DMS79 (cell line): ENCODE results near the gene IKZF3.
A peak's percentile ranks its signal among the peaks of the same experiment; 100 is the strongest.
"Not testable (repeated sequence)": the region's sequence is repeated elsewhere in the genome, so short reads cannot be mapped to it uniquely, and the experiment has no call there.

Source experiments
- DNase-seq: peaks from one replicate; lab custom pipeline; 2025; lab: John Stamatoyannopoulos, UW

Gene IKZF3

DNA sequence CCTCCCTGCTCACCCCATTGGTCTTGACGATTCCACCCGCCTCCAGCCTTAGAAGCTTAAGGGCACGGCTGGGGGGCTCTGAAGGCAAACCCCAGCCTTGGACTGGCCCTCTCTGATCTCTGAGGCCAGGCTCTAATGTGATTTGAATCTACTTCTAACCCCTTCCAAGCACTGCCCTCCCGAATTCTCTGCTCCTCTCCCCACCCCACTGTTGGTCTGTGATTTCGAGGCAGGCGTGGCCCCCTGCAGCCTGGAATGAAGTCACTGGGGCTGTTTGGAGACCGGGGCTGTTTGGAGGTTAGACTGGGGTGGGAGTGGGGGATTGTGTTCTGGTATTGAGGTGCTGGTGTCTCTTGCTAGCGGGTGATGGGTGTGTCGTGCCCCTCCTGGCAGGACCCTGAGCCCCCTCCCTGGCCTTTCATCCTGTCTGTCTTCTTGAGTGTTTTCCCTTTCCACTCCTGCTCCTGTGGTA, 124.2 kb downstream of the IKZF3 start:
- DNase-seq: no peak

DNA sequence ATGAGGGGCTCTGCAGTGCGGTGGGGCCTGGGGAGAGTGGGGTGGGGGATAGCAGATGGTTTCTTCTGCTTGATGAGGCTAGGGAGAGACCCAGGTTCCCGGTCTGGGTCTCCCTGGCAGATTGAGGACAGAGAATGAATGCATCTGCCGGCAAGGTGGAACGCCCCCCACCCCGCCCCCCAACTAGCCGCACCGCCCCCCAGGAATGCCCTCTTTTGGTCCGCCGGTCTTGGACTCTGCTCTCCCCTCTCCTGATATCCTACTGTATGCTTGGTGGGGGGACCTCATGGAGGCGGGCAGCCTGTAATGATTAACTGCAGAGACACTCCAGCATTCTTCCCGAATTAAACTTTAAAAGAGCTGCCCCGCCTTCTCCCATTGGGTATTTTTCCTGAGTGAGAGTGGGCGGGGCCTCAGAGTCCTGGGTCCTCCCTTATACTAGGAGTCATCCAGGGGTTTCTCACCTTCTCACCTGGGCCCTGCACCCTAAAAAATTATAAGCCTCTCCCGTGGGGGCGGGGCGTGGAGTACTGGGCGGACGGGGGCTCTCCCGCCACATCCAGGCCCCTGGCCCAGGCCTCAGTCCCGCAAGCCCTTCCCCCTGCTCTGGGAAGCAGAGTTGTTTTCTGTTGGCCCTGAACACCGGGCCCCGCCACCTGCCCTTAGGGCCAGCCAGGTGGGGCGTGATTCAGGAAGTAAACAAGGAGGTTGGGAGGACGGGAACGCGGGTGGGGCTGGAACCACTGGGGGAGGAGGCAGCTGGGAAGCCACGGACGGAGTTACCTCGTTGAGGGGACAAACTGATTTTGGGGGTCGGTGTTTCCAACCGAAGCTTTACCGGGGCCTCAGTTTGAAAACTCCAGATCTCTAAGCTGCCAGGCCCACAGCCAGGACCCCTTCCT, 124.9 kb downstream of the IKZF3 start:
- peak; percentile 37 for DNase-seq

DNA sequence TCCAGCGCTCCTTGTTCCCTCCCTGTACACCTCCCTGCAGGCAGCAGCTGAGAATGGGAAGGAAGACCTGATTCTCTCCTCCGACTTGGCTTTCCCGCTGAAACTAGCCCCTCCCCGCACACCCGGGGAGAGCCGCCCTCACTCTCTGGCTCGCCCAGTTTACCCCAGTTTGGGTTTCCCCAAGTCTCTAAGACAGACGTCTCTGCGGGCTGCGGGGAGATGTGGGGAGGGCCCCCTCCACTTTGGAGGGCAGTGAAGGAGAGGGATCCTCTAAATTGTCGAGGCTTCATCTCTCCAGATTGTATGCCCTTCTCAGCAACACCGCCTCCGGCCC, 125.6 kb downstream of the IKZF3 start:
- peak; percentile 49 for DNase-seq

- DNase-seq: peak; percentile 80
Observed at GRCh38 chr17:39737760-39738567, 126.1 kb downstream of the IKZF3 start, which contains the start of gene GRB7. GRB7 (plus strand) TSS chr17:39737938; CDS start chr17:39742302, 4,364 bp downstream.

GRCh38 chr17:39737206-39737759, 126.8 kb downstream of the IKZF3 start:
- no peak for DNase-seq

DNA sequence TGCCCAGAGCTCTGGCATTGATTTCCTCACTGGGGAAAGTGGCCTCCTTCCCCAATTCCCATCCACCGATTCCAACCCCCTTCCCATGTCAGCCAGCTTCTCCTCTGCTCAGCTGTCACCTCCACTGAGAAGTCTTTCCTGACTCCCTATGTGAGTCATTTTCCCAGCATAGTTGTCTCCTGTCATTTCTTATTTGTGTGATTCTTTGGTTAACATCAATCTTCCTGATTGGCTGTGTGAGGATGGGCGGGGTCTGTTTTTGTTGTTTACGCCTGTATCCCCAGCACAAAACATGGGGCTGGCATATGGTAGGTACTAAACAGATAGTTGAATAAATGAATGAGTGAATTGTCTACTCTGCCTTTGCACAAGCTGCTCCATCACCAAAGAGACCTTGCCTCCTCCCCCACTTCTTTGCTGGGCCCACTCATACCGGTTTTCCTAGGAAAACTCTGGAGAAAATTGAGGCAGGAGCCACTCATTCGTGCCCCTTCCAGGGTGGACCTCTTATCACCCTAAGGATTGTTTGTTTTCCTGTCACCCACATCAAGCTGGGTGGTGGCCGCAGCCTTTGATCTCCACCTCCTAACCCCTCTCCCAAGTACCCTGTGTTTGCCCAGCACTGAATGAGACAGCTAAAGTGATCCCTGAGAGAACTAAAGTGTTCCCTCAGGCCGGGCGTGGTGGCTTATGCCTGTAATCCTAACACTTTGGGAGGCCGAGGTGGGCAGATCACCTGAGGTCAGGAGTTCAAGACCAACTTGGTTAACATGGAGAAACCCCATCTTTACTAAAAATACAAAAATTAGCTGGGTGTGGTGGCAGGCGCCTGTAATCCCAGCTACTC, 127.6 kb downstream of the IKZF3 start:
- DNase-seq: no peak

DNA sequence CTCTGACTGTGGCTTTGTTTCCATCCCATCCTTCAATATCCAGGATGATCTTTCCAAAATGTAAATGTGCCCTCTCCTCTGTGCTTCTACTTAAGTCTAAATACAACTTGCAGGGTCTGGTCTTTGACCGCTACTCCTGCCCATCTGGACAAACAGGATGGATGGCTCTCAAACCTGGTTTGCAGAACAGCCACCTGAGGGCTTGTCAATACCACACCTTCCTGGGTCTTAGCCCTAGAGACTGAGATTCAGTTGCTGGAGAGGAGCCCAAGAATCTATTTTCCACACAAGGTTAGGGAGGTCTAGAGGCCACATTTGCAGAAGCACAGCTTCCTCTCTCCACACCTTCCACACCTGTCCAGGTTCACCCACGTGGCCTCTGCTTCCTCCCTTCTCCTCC, 128.2 kb downstream of the IKZF3 start:
- DNase-seq: no peak

- no peak for DNase-seq
Observed at GRCh38 chr17:39732586-39732985, 131.5 kb downstream of the IKZF3 start.

DNA sequence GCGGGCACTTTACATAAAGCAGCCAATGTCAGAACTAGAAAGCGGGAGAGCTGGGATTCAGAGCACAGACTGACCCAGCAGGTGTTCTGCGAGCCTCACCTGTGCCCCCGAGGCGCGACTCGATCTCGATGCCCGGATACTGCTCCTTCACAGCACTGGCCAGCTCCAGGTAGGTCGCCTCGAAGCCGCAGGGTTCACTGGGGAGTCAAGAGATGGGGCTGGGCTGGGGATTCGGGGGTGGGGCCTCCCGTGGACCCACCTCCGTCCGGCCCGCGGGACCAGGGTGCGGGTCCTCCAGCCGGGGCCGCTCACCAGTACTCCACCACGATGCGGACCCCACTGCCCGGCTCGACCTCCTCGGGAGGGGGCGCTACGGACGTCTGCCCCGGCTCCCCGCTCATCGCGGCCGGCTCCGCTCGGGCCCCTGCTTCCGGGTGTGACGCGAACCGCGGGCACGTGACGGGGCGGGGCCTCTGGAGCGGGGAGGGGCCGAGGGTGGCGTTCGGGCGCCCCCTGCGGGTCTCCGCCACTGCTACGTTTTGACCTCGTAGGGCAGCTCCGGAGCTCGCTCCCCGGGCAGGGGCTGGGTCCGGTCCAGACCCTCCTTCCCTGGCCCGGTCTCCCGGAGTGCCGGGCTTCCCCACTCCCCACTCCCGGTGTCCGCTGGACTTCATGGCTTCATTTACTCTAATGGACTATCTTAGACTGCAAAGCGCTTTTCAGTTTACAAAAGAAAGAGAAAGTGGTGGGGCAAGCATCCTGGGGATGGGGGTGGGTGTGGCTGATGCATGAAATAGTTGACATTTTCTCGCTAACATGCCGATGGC, 133.8 kb downstream of the IKZF3 start, which contains the start of gene MIEN1:
Gene MIEN1 (minus strand): TSS at position 438 of the 827 bp plus-strand sequence. CDS start 37 bp downstream, at position 401.
- peak; percentile 53 for DNase-seq

DNA sequence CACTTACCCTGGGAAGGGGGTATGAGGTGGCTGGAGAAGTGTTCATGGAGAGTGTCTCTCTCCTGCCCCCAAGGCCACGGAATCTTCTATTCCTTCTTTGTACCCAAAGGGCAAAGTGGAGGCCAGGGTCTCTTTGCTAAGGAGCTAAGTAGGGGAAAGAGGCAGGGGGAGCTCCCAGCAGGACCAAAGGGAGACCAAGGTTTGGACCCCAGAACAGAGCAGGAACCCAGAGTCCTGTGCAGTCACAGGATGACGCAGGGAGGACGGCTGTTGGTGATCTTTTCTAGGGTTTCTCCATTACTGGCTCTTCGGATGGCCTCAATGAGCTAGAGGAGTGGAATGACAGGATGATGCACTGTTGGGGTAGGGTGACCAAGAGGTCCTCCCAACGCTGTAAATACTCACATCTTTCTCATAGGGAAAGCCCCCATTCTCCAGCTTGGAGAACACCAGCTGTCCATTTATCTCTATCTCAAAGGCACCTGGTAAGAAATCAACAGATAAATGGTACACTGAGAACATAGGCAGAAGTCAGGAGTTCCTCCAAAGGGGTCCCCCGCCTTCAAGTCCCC, 134.7 kb downstream of the IKZF3 start:
- DNase-seq: no peak

GRCh38 chr17:39727556-39727955, 136.6 kb downstream of the IKZF3 start:
- DNase-seq: no peak

GRCh38 chr17:39726617-39727016, 137.5 kb downstream of the IKZF3 start:
- DNase-seq: no peak

GRCh38 chr17:39725923-39726322, 138.2 kb downstream of the IKZF3 start:
- not testable (repeated sequence) for DNase-seq

DNA sequence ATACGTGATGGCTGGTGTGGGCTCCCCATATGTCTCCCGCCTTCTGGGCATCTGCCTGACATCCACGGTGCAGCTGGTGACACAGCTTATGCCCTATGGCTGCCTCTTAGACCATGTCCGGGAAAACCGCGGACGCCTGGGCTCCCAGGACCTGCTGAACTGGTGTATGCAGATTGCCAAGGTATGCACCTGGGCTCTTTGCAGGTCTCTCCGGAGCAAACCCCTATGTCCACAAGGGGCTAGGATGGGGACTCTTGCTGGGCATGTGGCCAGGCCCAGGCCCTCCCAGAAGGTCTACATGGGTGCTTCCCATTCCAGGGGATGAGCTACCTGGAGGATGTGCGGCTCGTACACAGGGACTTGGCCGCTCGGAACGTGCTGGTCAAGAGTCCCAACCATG, 139.4 kb downstream of the IKZF3 start:
- no peak for DNase-seq

GRCh38 chr17:39722965-39723848, 140.9 kb downstream of the IKZF3 start:
- no peak for DNase-seq

- DNase-seq: no peak
Observed at GRCh38 chr17:39722104-39722503, 142.0 kb downstream of the IKZF3 start.

DNA sequence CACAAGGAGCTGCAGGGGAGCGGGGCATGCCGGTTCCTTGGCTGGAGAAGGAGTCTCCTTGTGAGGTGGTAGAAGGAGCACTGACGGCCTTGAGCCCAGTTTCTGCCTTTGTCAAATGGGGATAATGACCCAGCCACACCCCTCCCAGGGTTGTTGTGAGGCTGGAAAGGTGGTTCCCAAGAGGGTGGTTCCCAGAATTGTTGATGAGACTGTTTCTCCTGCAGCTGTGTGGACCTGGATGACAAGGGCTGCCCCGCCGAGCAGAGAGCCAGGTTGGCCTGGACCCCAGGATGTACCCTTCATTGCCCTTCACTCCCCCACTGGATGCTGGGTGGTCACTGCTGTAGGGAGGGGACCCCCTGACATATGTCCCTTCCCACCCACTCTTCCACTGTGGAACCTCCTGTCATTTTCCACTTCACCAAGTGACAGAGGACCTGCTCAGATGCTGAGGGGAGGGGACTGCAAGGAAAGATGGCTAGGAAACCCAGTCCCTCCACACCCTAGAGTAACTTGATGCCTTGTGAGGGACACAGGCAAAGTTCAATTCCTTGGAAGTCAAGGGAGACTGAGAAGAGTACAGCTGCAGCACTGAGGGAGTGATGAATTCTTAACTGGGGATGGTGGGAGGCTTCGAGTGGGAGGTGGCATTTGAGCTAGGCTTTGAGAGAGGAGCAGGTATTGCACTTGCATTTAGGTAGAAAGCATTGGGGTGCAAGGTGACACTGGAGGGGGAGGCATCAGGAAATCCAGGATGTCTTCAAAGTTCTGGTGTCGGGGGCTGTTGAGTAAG, 144.4 kb downstream of the IKZF3 start:
- no peak for DNase-seq

DNA sequence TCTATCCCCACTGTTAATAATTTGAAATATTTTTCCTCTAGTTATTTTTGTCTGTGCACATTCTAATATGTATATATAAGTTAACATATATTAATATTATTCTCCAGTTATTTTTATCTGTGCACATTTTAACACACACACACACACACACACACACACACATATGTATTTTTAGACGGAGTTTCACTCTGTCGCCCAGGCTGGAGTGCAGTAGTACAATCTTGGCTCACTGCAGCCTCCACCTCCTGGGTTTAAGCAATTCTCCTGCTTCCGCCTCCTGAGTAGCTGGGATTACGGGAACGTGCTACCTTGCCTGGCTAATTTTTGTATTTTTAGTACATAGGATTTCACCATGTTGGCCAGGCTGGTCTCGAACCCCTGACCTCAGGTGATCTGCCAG, 146.5 kb downstream of the IKZF3 start:
- no peak for DNase-seq
